Activated B cell treated with CpG ODN at 0.5 μM for 24 hours (primary cell): ENCODE data around the gene DUSP22. TPM values are rescaled to one million over a fixed set of nuclear protein-coding genes. Genes with fewer than 3 reads are reported as not detected.

ENCODE experiments used
- ATAC-seq: fragments of 200-7000 bp; cut with Tn5 transposase; one replicate; pipeline ENCODE4 v1.10.0; 2021; ENCODE audit warnings: low read depth, mild to moderate bottlenecking, moderate library complexity
- CTCF ChIA-PET: fragments of 350-600 bp; sonication (Branson Sonifier 250); formaldehyde crosslinking; loops from one replicate; lab custom pipeline; 2021; ENCODE audit warnings: antibody characterized with exemption; lab: Charles Lee
- POLR2A ChIA-PET: fragments of 350-600 bp; sonication (Branson Sonifier 250); formaldehyde crosslinking; loops from one replicate; lab custom pipeline; 2021; ENCODE audit warnings: antibody characterized with exemption; lab: Charles Lee
- DNase-seq: peaks from one replicate; pipeline ENCODE4 v3.0.0; 2022
- H3K27ac Mint-ChIP-seq: one replicate; pipeline ENCODE4 v1.8.0; 2020; ENCODE audit warnings: mixed read lengths
- H3K27me3 Mint-ChIP-seq: one replicate; pipeline ENCODE4 v1.8.0; 2021; ENCODE audit warnings: mixed read lengths
- H3K36me3 Mint-ChIP-seq: one replicate; pipeline ENCODE4 v1.8.0; 2021; ENCODE audit warnings: low read depth, mixed read lengths
- H3K4me1 Mint-ChIP-seq: one replicate; pipeline ENCODE4 v1.8.0; 2021; ENCODE audit warnings: mixed read lengths
- H3K4me3 Mint-ChIP-seq: one replicate; pipeline ENCODE4 v1.8.0; 2020; ENCODE audit warnings: mild to moderate bottlenecking, mixed read lengths
- H3K9me3 Mint-ChIP-seq: one replicate; pipeline ENCODE4 v1.8.0; 2020; ENCODE audit warnings: mixed read lengths
- CTCF ChIP-seq: fragments of 200-600 bp; IDR thresholded peaks from one replicate; pipeline ENCODE4 v1.8.0; 2022; ENCODE audit warnings: antibody characterized with exemption, mild to moderate bottlenecking
- intact Hi-C: fragments of 100-400 bp; cut with micrococcal nuclease; formaldehyde crosslinking; loops from one replicate; pipeline ENCODE4 v1.15.1; 2024
- total RNA-seq: library from RNA; stranded (reverse); gene quantifications from 2 replicates; pipeline ENCODE4 v1.2.3, GENCODE V29; 2022

DUSP22 gene
- total RNA-seq, 1 donor from 2014 or later = 153 TPM

GRCh38 chr6:308307-308706 is 16.0 kb downstream of the DUSP22 start:
- no peaks in the 10 kb centered on the region for H3K27me3 Mint-ChIP-seq
- CTCF ChIA-PET = interaction anchor here (1.0 kb wide), 1 partner anchor 81 kb away, joined by 3 read pairs; no protein-coding TSS in a partner anchor
- H3K9me3 Mint-ChIP-seq = peaks cover 2% of the 10 kb centered on the region
- DNase-seq = no peak
- intact Hi-C loops = no loop called here
- H3K4me3 Mint-ChIP-seq = no peak overlapping the region
- no peak overlapping the region for H3K27ac Mint-ChIP-seq
- POLR2A ChIA-PET = interaction anchor here (1.1 to 1.7 kb wide), 4 partner anchors 9 to 16 kb away, joined by 3 to 6 read pairs (median 4); partner anchors contain the start of gene DUSP22
- ATAC-seq = no peak
- no peak for TF ChIP-seq CTCF
- peaks cover 38% of the 10 kb centered on the region for H3K36me3 Mint-ChIP-seq
- peaks cover 53% of the 10 kb centered on the region for H3K4me1 Mint-ChIP-seq

GRCh38 chr6:308768-309167 is 16.5 kb downstream of the DUSP22 start:
- ChIA-PET CTCF (no interaction called here), POLR2A (interaction anchor here (1.1 to 1.7 kb wide), 4 partner anchors 9 to 83 kb away, joined by 3 to 6 read pairs (median 4); partner anchors contain the start of gene DUSP22)
- Mint-ChIP-seq H3K27ac (peak overlapping the region; percentile 51), H3K27me3 (no peaks in the 10 kb centered on the region), H3K4me1 (peaks cover 58% of the 10 kb centered on the region), H3K36me3 (peaks cover 39% of the 10 kb centered on the region), H3K4me3 (no peak overlapping the region), H3K9me3 (peaks cover 2% of the 10 kb centered on the region)
- intact Hi-C loops = no loop called here
- DNase-seq (no peak), ATAC-seq (no peak)
- TF ChIP-seq CTCF = no peak

- intact Hi-C loops = no loop called here
- peak overlapping the region; percentile 51 for H3K27ac Mint-ChIP-seq
- peak overlapping the region; percentile 33 for H3K4me3 Mint-ChIP-seq
- no peak for TF ChIP-seq CTCF
- POLR2A ChIA-PET = interaction anchor here (0.6 to 1.7 kb wide), 5 partner anchors 13 to 82 kb away, joined by 3 to 4 read pairs (median 3); no protein-coding TSS in a partner anchor
- DNase-seq = peak; percentile 8
- peaks cover 48% of the 10 kb centered on the region for H3K36me3 Mint-ChIP-seq
- no peak for ATAC-seq
- peaks cover 2% of the 10 kb centered on the region for H3K9me3 Mint-ChIP-seq
- peaks cover 69% of the 10 kb centered on the region for H3K4me1 Mint-ChIP-seq
- CTCF ChIA-PET = interaction anchor here (0.8 to 1.6 kb wide), 2 partner anchors 11 to 21 kb away, joined by 3 read pairs; no protein-coding TSS in a partner anchor
- no peaks in the 10 kb centered on the region for H3K27me3 Mint-ChIP-seq
These were observed 17.7 kb downstream of the DUSP22 start for GRCh38 chr6:309947-310346.

GRCh38 chr6:310671-311070 is 18.4 kb downstream of the DUSP22 start:
- ChIA-PET POLR2A (interaction anchor here (1.7 kb wide), 1 partner anchor 17 kb away, joined by 4 read pairs; no protein-coding TSS in a partner anchor), CTCF (interaction anchor here (0.8 to 1.6 kb wide), 2 partner anchors 11 to 21 kb away, joined by 3 read pairs; no protein-coding TSS in a partner anchor)
- no peak for DNase-seq
- no peak for TF ChIP-seq CTCF
- no peaks in the 10 kb centered on the region for H3K27me3 Mint-ChIP-seq
- H3K27ac Mint-ChIP-seq = peak overlapping the region; percentile 90
- peaks cover 55% of the 10 kb centered on the region for H3K36me3 Mint-ChIP-seq
- intact Hi-C loops = no loop called here
- no peak overlapping the region for H3K4me3 Mint-ChIP-seq
- H3K9me3 Mint-ChIP-seq = peaks cover 2% of the 10 kb centered on the region
- no peak for ATAC-seq
- H3K4me1 Mint-ChIP-seq = peaks cover 77% of the 10 kb centered on the region

GRCh38 chr6:311679-312220 is 19.5 kb downstream of the DUSP22 start:
- peaks cover 87% of the 10 kb centered on the region for H3K4me1 Mint-ChIP-seq
- H3K27ac Mint-ChIP-seq = peak overlapping the region; percentile 90
- no peaks in the 10 kb centered on the region for H3K27me3 Mint-ChIP-seq
- peaks cover 2% of the 10 kb centered on the region for H3K9me3 Mint-ChIP-seq
- ATAC-seq = no peak
- POLR2A ChIA-PET = interaction anchor here (1.5 to 4.0 kb wide), 7 partner anchors 13 to 85 kb away, joined by 4 to 41 read pairs (median 11); partner anchors contain the start of genes DUSP22 and IRF4
- CTCF ChIA-PET = interaction anchor here (1.6 to 2.2 kb wide), 3 partner anchors 14 to 65 kb away, joined by 3 to 8 read pairs (median 4); no protein-coding TSS in a partner anchor
- intact Hi-C loops = loop anchor here (2.0 kb wide), 2 partner anchors 15 to 25 kb away; no protein-coding TSS in a partner anchor
- peaks cover 62% of the 10 kb centered on the region for H3K36me3 Mint-ChIP-seq
- DNase-seq = peak; percentile 11
- H3K4me3 Mint-ChIP-seq = no peak overlapping the region
- no peak for TF ChIP-seq CTCF
